HCT116 (cell line): ENCODE measurements around the gene KCNB1. TPM values are rescaled to one million over a fixed set of nuclear protein-coding genes. Genes with fewer than 3 reads are reported as not detected.

ENCODE experiments used
- ATAC-seq: fragments of 200-7000 bp; cut with Tn5 transposase; 2 replicates; pipeline ENCODE4 v1.9.1; 2020; ENCODE audit warnings: mild to moderate bottlenecking, moderate library complexity
- BruUV-seq: library from RNA; stranded (reverse); fragments of 400-500 nt; replicated peaks from 2 replicates; lab custom pipeline; 2021; lab: Mats Ljungman, UMichigan
- CTCF ChIA-PET: fragments of 300-600 bp; sonication (Branson Sonifier 250); formaldehyde crosslinking; loops from one replicate; lab custom pipeline; 2021; ENCODE audit warnings: antibody characterized with exemption; lab: Charles Lee
- POLR2A ChIA-PET: fragments of 300-600, 350-600 bp; sonication (Branson Sonifier 250); formaldehyde crosslinking; loops from one replicate; lab custom pipeline; 2021; ENCODE audit warnings: antibody characterized with exemption; lab: Charles Lee
- RAD21 ChIA-PET, 2 experiments: fragments of 300-600 bp; sonication (Branson Sonifier 250); formaldehyde crosslinking; loops; one replicate each; lab custom pipeline; 2023; ENCODE audit warnings: low total read pairs in 2 of 2; ENCODE audit not compliant: uncharacterized antibody in 2 of 2, unreplicated experiment in 2 of 2, low non-redundant PET in 1 of 2; lab: Charles Lee
- DNase-seq: peaks from one replicate; pipeline ENCODE4 v3.0.0-alpha.2; 2010; ENCODE audit warnings: low read depth, low spot score
- H2AFZ ChIP-seq: fragments of 200-600 bp; shearing (Covaris generic), sonication (generic); 2 replicates; pipeline ENCODE4 v1.6.1; 2017; ENCODE audit warnings: low read depth, mixed run types, mixed read lengths, antibody characterized with exemption, low read length; ENCODE audit not compliant: poor library complexity, severe bottlenecking
- H3K27ac ChIP-seq: 2 replicates; pipeline ENCODE4 v1.5.1; 2012; ENCODE audit warnings: low read depth, low read length
- H3K27me3 ChIP-seq: fragments of 200-600 bp; sonication (generic); 2 replicates; pipeline ENCODE4 v1.6.1; 2016; ENCODE audit warnings: mixed run types, low read length, mixed read lengths; ENCODE audit not compliant: insufficient read depth
- H3K36me3 ChIP-seq, 2 experiments: fragments of 200-500 bp in 1 of 2; fragments of 200-600 bp in 1 of 2; sonication (Bioruptor generic) in 1 of 2; sonication (generic) in 1 of 2; 2 replicates each; pipeline versions ENCODE4 v1.5.1 to v1.6.1; 2014 to 2016; ENCODE audit warnings: low read length in 2 of 2, inconsistent platforms in 1 of 2, mixed read lengths in 1 of 2, mixed run types in 1 of 2; ENCODE audit not compliant: insufficient read depth in 2 of 2, control insufficient read depth in 1 of 2
- H3K4me1 ChIP-seq, 2 experiments: fragments of 200-600 bp in 1 of 2; sonication (generic) in 1 of 2; 2 replicates each; pipeline versions ENCODE4 v1.5.1 to v1.6.1; 2012 to 2017; ENCODE audit warnings: low read length in 2 of 2, inconsistent platforms in 1 of 2, mild to moderate bottlenecking in 1 of 2, mixed read lengths in 1 of 2, mixed run types in 1 of 2, moderate library complexity in 1 of 2; ENCODE audit not compliant: insufficient read depth in 2 of 2, control insufficient read depth in 1 of 2
- H3K4me2 ChIP-seq: fragments of 200-600 bp; sonication (generic); 2 replicates; pipeline ENCODE4 v1.6.1; 2017; ENCODE audit warnings: mixed run types, low read length, mixed read lengths
- H3K4me3 ChIP-seq, 2 experiments: fragments of 200-600 bp in 1 of 2; sonication (generic) in 1 of 2; replicated peaks in 1 of 2; 2 replicates each; pipeline ENCODE4 v1.5.1; 2011 to 2016; ENCODE audit warnings: low read length in 2 of 2, control low read depth in 1 of 2, low read depth in 1 of 2, mild to moderate bottlenecking in 1 of 2, mixed read lengths in 1 of 2, mixed run types in 1 of 2
- H3K79me2 ChIP-seq: fragments of 200-600 bp; sonication (generic); 2 replicates; pipeline ENCODE4 v1.6.1; 2017; ENCODE audit warnings: mild to moderate bottlenecking, mixed run types, low read length, moderate library complexity, mixed read lengths; ENCODE audit not compliant: insufficient read depth
- H3K9ac ChIP-seq: fragments of 200-600 bp; sonication (generic); 2 replicates; pipeline ENCODE4 v1.6.1; 2016; ENCODE audit warnings: low read length, mixed read lengths
- H3K9me2 ChIP-seq: fragments of 200-600 bp; sonication (generic), shearing (Covaris generic); 2 replicates; pipeline ENCODE4 v1.6.1; 2017; ENCODE audit warnings: mixed run types, mild to moderate bottlenecking, moderate library complexity; ENCODE audit not compliant: insufficient read depth
- H3K9me3 ChIP-seq, 2 experiments: fragments of 200-500 bp in 1 of 2; fragments of 200-600 bp in 1 of 2; sonication (Bioruptor generic) in 1 of 2; sonication (generic) in 1 of 2; 2 replicates each; pipeline ENCODE4 v1.6.1; 2014 to 2017; ENCODE audit warnings: low read length in 2 of 2, mixed read lengths in 2 of 2, inconsistent platforms in 1 of 2, low read depth in 1 of 2, mild to moderate bottlenecking in 1 of 2, mixed run types in 1 of 2, moderate library complexity in 1 of 2; ENCODE audit not compliant: control insufficient read depth in 1 of 2, insufficient read depth in 1 of 2
- H4K20me1 ChIP-seq: fragments of 200-600 bp; sonication (generic), shearing (Covaris generic); 2 replicates; pipeline ENCODE4 v1.6.1; 2017; ENCODE audit warnings: mixed run types, mild to moderate bottlenecking, moderate library complexity; ENCODE audit not compliant: insufficient read depth
- CBX3 ChIP-seq: IDR thresholded peaks from 2 replicates; pipeline ENCODE4 v1.6.1; 2012; ENCODE audit warnings: low read depth
- CEBPB ChIP-seq: IDR thresholded peaks from 2 replicates; pipeline ENCODE4 v1.6.1; 2012; ENCODE audit warnings: low read depth
- CTCF ChIP-seq, 3 experiments: fragments of 200-600 bp in 1 of 3; sonication (generic) in 1 of 3; IDR thresholded peaks in 2 of 3; conservative IDR thresholded peaks in 1 of 3; 2 replicates each; pipeline ENCODE4 v1.5.1; 2012 to 2017; ENCODE audit warnings: low read depth in 2 of 3, low read length in 2 of 3, antibody characterized with exemption in 1 of 3, borderline replicate concordance in 1 of 3, control low read depth in 1 of 3, mild to moderate bottlenecking in 1 of 3, mixed read lengths in 1 of 3, mixed run types in 1 of 3, moderate library complexity in 1 of 3; ENCODE audit not compliant: insufficient read depth in 1 of 3
- EGR1 ChIP-seq: IDR thresholded peaks from 2 replicates; pipeline ENCODE4 v1.6.1; 2012; ENCODE audit warnings: low read depth
- EZH2 ChIP-seq: fragments of 200-600 bp; sonication (generic); IDR thresholded peaks from 2 replicates; pipeline ENCODE4 v1.6.1; 2017; ENCODE audit warnings: antibody characterized with exemption, mixed run types
- EZH2phosphoT487 ChIP-seq: fragments of 200-600 bp; IDR thresholded peaks from 2 replicates; pipeline ENCODE4 v1.6.1; 2018; ENCODE audit warnings: antibody characterized with exemption, borderline replicate concordance
- JUND ChIP-seq: IDR thresholded peaks from 2 replicates; pipeline ENCODE4 v1.6.1; 2012
- POLR2A ChIP-seq: IDR thresholded peaks from 2 replicates; pipeline ENCODE4 v1.7.0; 2011; ENCODE audit warnings: borderline replicate concordance; ENCODE audit not compliant: insufficient read depth, insufficient read length; ENCODE audit errors: extremely low read depth
- POLR2AphosphoS5 ChIP-seq: IDR thresholded peaks from 2 replicates; pipeline ENCODE4 v1.6.1; 2011; ENCODE audit warnings: mild to moderate bottlenecking, low read depth, low read length, moderate library complexity
- SRF ChIP-seq: IDR thresholded peaks from 2 replicates; pipeline ENCODE4 v1.6.1; 2012; ENCODE audit warnings: low read depth
- YY1 ChIP-seq: IDR thresholded peaks from 2 replicates; pipeline ENCODE4 v1.6.1; 2011; ENCODE audit warnings: low read length, low read depth, moderate library complexity, mild to moderate bottlenecking; ENCODE audit not compliant: insufficient replicate concordance; ENCODE audit errors: extremely low read depth
- ZFX ChIP-seq: fragments of 450-650 bp; IDR thresholded peaks from 2 replicates; pipeline ENCODE4 v1.6.1; 2017
- ZNF274 ChIP-seq: fragments of 200-500 bp; sonication (Bioruptor generic); IDR thresholded peaks from 2 replicates; pipeline ENCODE4 v1.6.1; 2014; ENCODE audit warnings: mild to moderate bottlenecking, low read depth, low read length, inconsistent platforms
- intact Hi-C: fragments of 100-400 bp; cut with micrococcal nuclease; formaldehyde crosslinking; loops from 2 replicates; pipeline ENCODE4 v1.10.0; 2022
- total RNA-seq: library from RNA; stranded (reverse); gene quantifications from one replicate; pipeline ENCODE4 v1.2.1, GENCODE V29; 2021; ENCODE audit not compliant: unreplicated experiment
- TF ChIP-seq, protein P1 (sequence below): IDR thresholded peaks from 2 replicates; pipeline ENCODE4 v1.6.1; 2012; ENCODE audit warnings: low read depth
- TF ChIP-seq, protein P2 (sequence below): IDR thresholded peaks from 2 replicates; pipeline ENCODE4 v1.6.1; 2012
- TF ChIP-seq, protein P3 (sequence below): IDR thresholded peaks from 2 replicates; pipeline ENCODE4 v1.6.1; 2012

The KCNB1 gene
- total RNA-seq, 1 experiment from 2014 or later, result 0.79 TPM

GRCh38 chr20:49471397-49471796 lies 11.1 kb downstream of the KCNB1 start:
- no TSS peak for BruUV-seq
- POLR2A ChIA-PET, result no interaction called here
- intact Hi-C loops, result no loop called here

More at GRCh38 chr20:49471397-49471796, 11.1 kb downstream of the KCNB1 start:
- Histone ChIP-seq H4K20me1 (no peaks in the 10 kb centered on the region), H3K4me3 (no peak overlapping the region), H3K27me3 (peaks cover 19% of the 10 kb centered on the region), H3K36me3 (no peaks in the 10 kb centered on the region), H3K9me3 (no peaks in the 10 kb centered on the region), H3K9me2 (no peaks in the 10 kb centered on the region), H3K27ac (no peak overlapping the region), H3K4me1 (peaks cover 0 to 7% of the 10 kb centered on the region in 2 experiments; a peak in 1 of 4 replicates), H3K79me2 (no peaks in the 10 kb centered on the region), H3K9ac (no peak overlapping the region), H2AFZ (no peak overlapping the region), H3K4me2 (no peak overlapping the region)
- DNase-seq (no peak), ATAC-seq (no peak)
- RAD21 ChIA-PET, result no interaction called here
- no peak for TF ChIP-seq EZH2phosphoT487
- TF ChIP-seq, protein P1, sequence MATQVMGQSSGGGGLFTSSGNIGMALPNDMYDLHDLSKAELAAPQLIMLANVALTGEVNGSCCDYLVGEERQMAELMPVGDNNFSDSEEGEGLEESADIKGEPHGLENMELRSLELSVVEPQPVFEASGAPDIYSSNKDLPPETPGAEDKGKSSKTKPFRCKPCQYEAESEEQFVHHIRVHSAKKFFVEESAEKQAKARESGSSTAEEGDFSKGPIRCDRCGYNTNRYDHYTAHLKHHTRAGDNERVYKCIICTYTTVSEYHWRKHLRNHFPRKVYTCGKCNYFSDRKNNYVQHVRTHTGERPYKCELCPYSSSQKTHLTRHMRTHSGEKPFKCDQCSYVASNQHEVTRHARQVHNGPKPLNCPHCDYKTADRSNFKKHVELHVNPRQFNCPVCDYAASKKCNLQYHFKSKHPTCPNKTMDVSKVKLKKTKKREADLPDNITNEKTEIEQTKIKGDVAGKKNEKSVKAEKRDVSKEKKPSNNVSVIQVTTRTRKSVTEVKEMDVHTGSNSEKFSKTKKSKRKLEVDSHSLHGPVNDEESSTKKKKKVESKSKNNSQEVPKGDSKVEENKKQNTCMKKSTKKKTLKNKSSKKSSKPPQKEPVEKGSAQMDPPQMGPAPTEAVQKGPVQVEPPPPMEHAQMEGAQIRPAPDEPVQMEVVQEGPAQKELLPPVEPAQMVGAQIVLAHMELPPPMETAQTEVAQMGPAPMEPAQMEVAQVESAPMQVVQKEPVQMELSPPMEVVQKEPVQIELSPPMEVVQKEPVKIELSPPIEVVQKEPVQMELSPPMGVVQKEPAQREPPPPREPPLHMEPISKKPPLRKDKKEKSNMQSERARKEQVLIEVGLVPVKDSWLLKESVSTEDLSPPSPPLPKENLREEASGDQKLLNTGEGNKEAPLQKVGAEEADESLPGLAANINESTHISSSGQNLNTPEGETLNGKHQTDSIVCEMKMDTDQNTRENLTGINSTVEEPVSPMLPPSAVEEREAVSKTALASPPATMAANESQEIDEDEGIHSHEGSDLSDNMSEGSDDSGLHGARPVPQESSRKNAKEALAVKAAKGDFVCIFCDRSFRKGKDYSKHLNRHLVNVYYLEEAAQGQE, result no peak
- no peak for TF ChIP-seq YY1
- TF ChIP-seq POLR2A, result no peak
- TF ChIP-seq POLR2AphosphoS5, result no peak
- TF ChIP-seq, protein P2, sequence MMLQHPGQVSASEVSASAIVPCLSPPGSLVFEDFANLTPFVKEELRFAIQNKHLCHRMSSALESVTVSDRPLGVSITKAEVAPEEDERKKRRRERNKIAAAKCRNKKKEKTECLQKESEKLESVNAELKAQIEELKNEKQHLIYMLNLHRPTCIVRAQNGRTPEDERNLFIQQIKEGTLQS, result no peak
- no peak for TF ChIP-seq SRF
- TF ChIP-seq CBX3, result no peak
- TF ChIP-seq ZNF274, result no peak
- TF ChIP-seq EGR1, result no peak
- no peak for TF ChIP-seq CTCF (IDR thresholded peaks at IDR 0.05 in 2 of 3, conservative IDR thresholded peaks at IDR 0.05 in 1 of 3; ENCODE audit: borderline replicate concordance in 1 of 3, insufficient read depth in 1 of 3, low read depth in 2 of 3, low read length in 2 of 3)
- no peak for TF ChIP-seq JUND
- TF ChIP-seq EZH2, result no peak
- TF ChIP-seq, protein P3, sequence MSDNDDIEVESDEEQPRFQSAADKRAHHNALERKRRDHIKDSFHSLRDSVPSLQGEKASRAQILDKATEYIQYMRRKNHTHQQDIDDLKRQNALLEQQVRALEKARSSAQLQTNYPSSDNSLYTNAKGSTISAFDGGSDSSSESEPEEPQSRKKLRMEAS, result no peak
- TF ChIP-seq ZFX, result no peak
- no peak for TF ChIP-seq CEBPB
- CTCF ChIA-PET, result no interaction called here
